HUES48 (cell line): ENCODE data around the gene RPA1.
"Not testable (repeated sequence)": the region's sequence is repeated elsewhere in the genome, so short reads cannot be mapped to it uniquely, and the experiment has no call there.

ENCODE experiments used
- H3K27ac ChIP-seq: one replicate; pipeline ENCODE4 v1.7.0; 2013; ENCODE audit warnings: low read depth, low read length, inconsistent platforms
- H3K27me3 ChIP-seq: 2 replicates; pipeline ENCODE4 v1.6.1; 2013; ENCODE audit warnings: mild to moderate bottlenecking, low read length; ENCODE audit not compliant: control insufficient read depth, insufficient read depth
- H3K36me3 ChIP-seq: 2 replicates; pipeline ENCODE4 v1.6.1; 2013; ENCODE audit warnings: low read length; ENCODE audit not compliant: control insufficient read depth, insufficient read depth
- H3K4me1 ChIP-seq: 2 replicates; pipeline ENCODE4 v1.6.1; 2013; ENCODE audit warnings: mild to moderate bottlenecking, low read length; ENCODE audit not compliant: control insufficient read depth, insufficient read depth
- H3K4me3 ChIP-seq: 2 replicates; pipeline ENCODE4 v1.5.1; 2013; ENCODE audit warnings: mild to moderate bottlenecking, low read depth, low read length
- H3K9ac ChIP-seq: 2 replicates; pipeline ENCODE4 v1.6.1; 2013; ENCODE audit warnings: mild to moderate bottlenecking, low read depth, low read length, moderate library complexity
- H3K9me3 ChIP-seq: 2 replicates; pipeline ENCODE4 v1.6.1; 2013; ENCODE audit warnings: low read length; ENCODE audit not compliant: control insufficient read depth, insufficient read depth

Gene RPA1

DNA sequence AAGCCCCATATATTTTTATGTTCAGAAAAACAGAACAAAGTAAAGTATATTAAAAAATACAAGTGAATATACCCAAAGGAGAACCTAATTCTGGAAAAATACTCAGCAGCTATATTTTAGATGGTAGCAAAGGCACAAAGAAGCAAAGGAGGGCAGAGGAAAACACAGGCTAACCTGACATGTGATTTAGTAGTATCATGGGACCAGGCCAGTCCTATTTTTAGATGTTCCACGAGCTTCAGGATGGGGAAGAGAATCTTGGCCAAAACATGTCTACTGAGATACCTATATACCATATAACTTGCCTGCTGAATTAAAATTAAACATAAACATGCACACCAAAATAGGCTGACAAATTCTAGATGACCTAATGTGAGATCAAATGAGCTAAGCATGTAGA is 33.0 kb upstream of the RPA1 start:
- no peak overlapping the region for H3K9ac ChIP-seq

DNA sequence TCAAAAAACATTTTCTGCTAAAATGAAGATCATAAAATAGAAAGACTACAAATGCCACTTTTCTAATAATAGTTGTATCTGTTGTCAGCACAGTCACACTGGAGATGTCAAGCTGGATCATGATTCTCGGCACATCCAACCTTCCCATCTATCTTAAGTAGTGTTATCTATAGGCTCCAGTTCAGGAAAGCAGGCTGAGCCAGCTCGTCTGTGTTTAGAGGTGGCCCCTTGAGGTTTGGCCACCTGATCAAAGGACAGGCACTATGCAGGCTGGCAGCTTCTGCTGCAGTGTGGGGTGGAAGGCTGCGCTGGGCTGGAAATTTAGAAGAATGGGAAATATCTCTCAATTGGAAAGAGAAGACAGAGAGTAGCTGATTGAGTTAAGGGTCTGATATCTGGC is 32.5 kb upstream of the RPA1 start:
- H3K27me3 ChIP-seq = no peaks in the 10 kb centered on the region
- H3K4me1 ChIP-seq = 0 out of 2 replicates have a peak, but pooled peaks cover 2% of the 10 kb centered on the region
- no peak overlapping the region for H3K27ac ChIP-seq
- H3K36me3 ChIP-seq = peaks cover 29% of the 10 kb centered on the region
- H3K4me3 ChIP-seq = no peak overlapping the region
- no peaks in the 10 kb centered on the region for H3K9me3 ChIP-seq
- H3K9ac ChIP-seq = no peak overlapping the region

More for the DNA sequence above, 33.0 kb upstream of the RPA1 start:
- no peaks in the 10 kb centered on the region for H3K9me3 ChIP-seq
- H3K36me3 ChIP-seq = peaks cover 24% of the 10 kb centered on the region
- no peaks in the 10 kb centered on the region for H3K27me3 ChIP-seq
- no peak overlapping the region for H3K27ac ChIP-seq
- 0 out of 2 replicates have a peak, but pooled peaks cover 2% of the 10 kb centered on the region for H3K4me1 ChIP-seq
- no peak overlapping the region for H3K4me3 ChIP-seq

GRCh38 chr17:1797846-1798245 is 32.0 kb upstream of the RPA1 start:
- not testable (repeated sequence) for H3K27ac ChIP-seq, H3K27me3 ChIP-seq, H3K4me1 ChIP-seq, H3K9me3 ChIP-seq, H3K4me3 ChIP-seq, H3K9ac ChIP-seq
- peaks cover 32% of the 10 kb centered on the region for H3K36me3 ChIP-seq

- Histone ChIP-seq H3K27me3 (no peaks in the 10 kb centered on the region), H3K4me3 (no peak overlapping the region), H3K36me3 (peaks cover 50% of the 10 kb centered on the region), H3K9me3 (no peaks in the 10 kb centered on the region), H3K27ac (no peak overlapping the region), H3K4me1 (no peaks in the 10 kb centered on the region), H3K9ac (no peak overlapping the region)
These were observed 29.6 kb upstream of the RPA1 start for GRCh38 chr17:1800240-1800639.

GRCh38 chr17:1800712-1801111 is 29.1 kb upstream of the RPA1 start:
- Histone ChIP-seq H3K36me3 (peaks cover 50% of the 10 kb centered on the region), H3K9ac (no peak overlapping the region), H3K4me3 (no peak overlapping the region), H3K27me3 (no peaks in the 10 kb centered on the region), H3K9me3 (no peaks in the 10 kb centered on the region), H3K4me1 (no peaks in the 10 kb centered on the region), H3K27ac (no peak overlapping the region)

GRCh38 chr17:1802429-1802828 is 27.4 kb upstream of the RPA1 start:
- peaks cover 53% of the 10 kb centered on the region for H3K36me3 ChIP-seq
- no peak overlapping the region for H3K27ac ChIP-seq

GRCh38 chr17:1803280-1803679 is 26.5 kb upstream of the RPA1 start:
- Histone ChIP-seq H3K4me1 (no peaks in the 10 kb centered on the region), H3K9ac (no peak overlapping the region), H3K27ac (no peak overlapping the region), H3K27me3 (no peaks in the 10 kb centered on the region), H3K36me3 (peaks cover 59% of the 10 kb centered on the region), H3K4me3 (no peak overlapping the region), H3K9me3 (no peaks in the 10 kb centered on the region)

More at GRCh38 chr17:1802429-1802828, 27.4 kb upstream of the RPA1 start:
- Histone ChIP-seq H3K9ac (no peak overlapping the region), H3K9me3 (no peaks in the 10 kb centered on the region), H3K4me1 (no peaks in the 10 kb centered on the region), H3K4me3 (no peak overlapping the region), H3K27me3 (no peaks in the 10 kb centered on the region)

GRCh38 chr17:1807890-1808289 is 21.9 kb upstream of the RPA1 start:
- H3K36me3 ChIP-seq = peaks cover 52% of the 10 kb centered on the region

DNA sequence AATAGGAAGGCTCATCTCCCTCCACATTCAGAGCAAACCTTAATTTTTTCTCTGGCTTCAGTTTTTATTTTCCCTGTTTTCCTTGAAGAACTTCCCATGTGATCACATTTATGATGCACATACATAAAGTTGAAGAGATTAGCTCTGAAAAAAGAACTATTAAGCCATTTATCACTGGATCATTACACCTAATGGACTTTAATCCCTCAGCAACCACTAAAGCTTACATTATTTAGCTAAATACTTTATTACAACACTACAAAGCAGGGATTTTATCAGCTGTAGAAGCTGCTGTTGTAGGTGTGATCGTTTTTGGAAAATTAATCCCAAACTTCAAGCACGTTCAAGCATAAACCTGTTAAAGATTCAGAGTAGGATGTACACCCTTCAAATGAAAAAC is 21.2 kb upstream of the RPA1 start:
- no peaks in the 10 kb centered on the region for H3K9me3 ChIP-seq
- no peak overlapping the region for H3K9ac ChIP-seq
- H3K27ac ChIP-seq = no peak overlapping the region
- H3K4me3 ChIP-seq = no peak overlapping the region
- peaks cover 45% of the 10 kb centered on the region for H3K36me3 ChIP-seq
- H3K27me3 ChIP-seq = no peaks in the 10 kb centered on the region
- no peaks in the 10 kb centered on the region for H3K4me1 ChIP-seq

More at GRCh38 chr17:1807890-1808289, 21.9 kb upstream of the RPA1 start:
- no peaks in the 10 kb centered on the region for H3K27me3 ChIP-seq
- no peaks in the 10 kb centered on the region for H3K9me3 ChIP-seq
- H3K9ac ChIP-seq = no peak overlapping the region
- H3K4me3 ChIP-seq = no peak overlapping the region
- no peak overlapping the region for H3K27ac ChIP-seq
- no peaks in the 10 kb centered on the region for H3K4me1 ChIP-seq

GRCh38 chr17:1809815-1810214 is 20.0 kb upstream of the RPA1 start:
- not testable (repeated sequence) for H3K9ac ChIP-seq, H3K4me1 ChIP-seq, H3K9me3 ChIP-seq, H3K27ac ChIP-seq, H3K27me3 ChIP-seq, H3K4me3 ChIP-seq
- peaks cover 34% of the 10 kb centered on the region for H3K36me3 ChIP-seq

DNA sequence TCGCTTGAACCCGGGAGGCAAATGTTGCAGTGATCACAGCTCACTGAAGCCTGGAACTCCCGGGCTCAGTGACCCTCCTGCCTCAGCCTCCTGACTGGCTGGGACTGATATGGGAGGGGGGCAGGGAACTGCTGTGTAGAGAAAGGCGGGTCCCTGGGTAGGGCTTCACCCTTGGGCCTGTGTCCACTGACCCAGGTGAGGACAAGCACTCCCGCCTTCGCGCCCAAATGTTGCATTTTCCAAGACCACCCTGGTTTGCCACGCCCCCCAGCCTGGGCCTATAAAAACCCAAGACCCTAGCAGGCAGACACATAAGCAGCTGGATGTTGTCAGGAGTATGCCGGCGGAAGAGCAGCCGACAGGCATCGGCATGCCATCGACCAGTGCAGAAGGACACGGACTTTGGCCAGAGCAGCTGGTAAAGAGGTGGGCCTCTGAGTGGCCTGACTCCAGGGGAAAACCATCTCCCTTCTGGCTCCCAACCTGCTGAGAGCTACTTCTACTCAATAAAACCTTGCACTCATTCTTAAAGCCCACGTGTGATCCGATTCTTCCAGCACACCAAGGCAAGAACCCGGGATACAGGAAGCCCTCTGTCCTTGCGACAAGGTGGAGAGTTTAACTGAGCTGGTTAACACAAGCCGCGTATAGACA is 19.2 kb upstream of the RPA1 start:
- H3K4me3 ChIP-seq = no peak overlapping the region
- no peaks in the 10 kb centered on the region for H3K4me1 ChIP-seq
- peaks cover 34% of the 10 kb centered on the region for H3K36me3 ChIP-seq
- H3K27me3 ChIP-seq = no peaks in the 10 kb centered on the region
- no peak overlapping the region for H3K27ac ChIP-seq
- no peak overlapping the region for H3K9ac ChIP-seq
- no peaks in the 10 kb centered on the region for H3K9me3 ChIP-seq
